Fibroblast of villous mesenchyme (primary cell): ENCODE results near the gene IFNA13. TPM values are rescaled to one million over a fixed set of nuclear protein-coding genes. Genes with fewer than 3 reads are reported as not detected.

Experiments
- DNase-seq: peaks from one replicate; pipeline ENCODE4 v3.0.0-alpha.2; 2010; ENCODE audit warnings: low read depth
- H3K4me3 ChIP-seq: 2 replicates; pipeline ENCODE4 v1.5.1; 2011; ENCODE audit warnings: low read depth, mild to moderate bottlenecking, low read length
- CTCF ChIP-seq: IDR thresholded peaks from 2 replicates; pipeline ENCODE4 v1.5.1; 2012; ENCODE audit warnings: low read depth, mild to moderate bottlenecking, low read length; ENCODE audit not compliant: insufficient read depth
- total RNA-seq: library from RNA; depleted of rRNA; stranded (reverse); fragments of >200 nt; gene quantifications from 2 replicates; pipeline ENCODE4 v1.2.3, GENCODE V29; 2012

IFNA13 gene
- not detected in 2 replicates for total RNA-seq

- no peak within 1 kb of the TSS for H3K4me3 ChIP-seq
- DNase-seq: no peak
- no peak for TF ChIP-seq CTCF
Observed at GRCh38 chr9:21367957-21368356, at the start of gene IFNA13. TSS of gene IFNA13 (minus strand) at chr9:21368057. CDS start at chr9:21368010, 47 bp downstream.

GRCh38 chr9:21415493-21416267, 47.8 kb upstream of the IFNA13 start:
- no peak for TF ChIP-seq CTCF
- H3K4me3 ChIP-seq: no peak overlapping the region
- DNase-seq: peak; percentile 52

- no peak for DNase-seq
- H3K4me3 ChIP-seq: no peak overlapping the region
- no peak for TF ChIP-seq CTCF
Observed at GRCh38 chr9:21414220-21414940, 46.5 kb upstream of the IFNA13 start.

- peak; percentile 49 for TF ChIP-seq CTCF
- no peak overlapping the region for H3K4me3 ChIP-seq
- no peak for DNase-seq
Observed at GRCh38 chr9:21413624-21414023, 45.8 kb upstream of the IFNA13 start.

- no peak for DNase-seq
- no peak for TF ChIP-seq CTCF
- H3K4me3 ChIP-seq: no peak overlapping the region
Observed at GRCh38 chr9:21413151-21413550, 45.3 kb upstream of the IFNA13 start.

GRCh38 chr9:21412107-21412506, 44.2 kb upstream of the IFNA13 start:
- no peak for TF ChIP-seq CTCF
- no peak overlapping the region for H3K4me3 ChIP-seq
- DNase-seq: no peak

- TF ChIP-seq CTCF: no peak
- DNase-seq: no peak
- H3K4me3 ChIP-seq: no peak within 1 kb of the TSS
Observed at GRCh38 chr9:21408817-21409216, 41.0 kb upstream of the IFNA13 start, which contains the start of gene IFNA8. TSS of gene IFNA8 (plus strand) at chr9:21409117. CDS start at chr9:21409177, 60 bp downstream.
